GM18505 (cell line): ENCODE measurements around the gene SLC25A23.
A peak's percentile ranks its signal among the peaks of the same experiment; 100 is the strongest.

Experiments
- ATAC-seq: cut with Tn5 transposase; IDR thresholded peaks from one replicate; pipeline ENCODE4 v1.9.1; 2021; ENCODE audit not compliant: unreplicated experiment
- POLR2A ChIP-seq: IDR thresholded peaks from 4 replicates; pipeline ENCODE4 v1.6.1; 2011; ENCODE audit warnings: borderline replicate concordance; ENCODE audit not compliant: insufficient read depth, insufficient read length; ENCODE audit errors: extremely low read depth

The SLC25A23 gene

DNA sequence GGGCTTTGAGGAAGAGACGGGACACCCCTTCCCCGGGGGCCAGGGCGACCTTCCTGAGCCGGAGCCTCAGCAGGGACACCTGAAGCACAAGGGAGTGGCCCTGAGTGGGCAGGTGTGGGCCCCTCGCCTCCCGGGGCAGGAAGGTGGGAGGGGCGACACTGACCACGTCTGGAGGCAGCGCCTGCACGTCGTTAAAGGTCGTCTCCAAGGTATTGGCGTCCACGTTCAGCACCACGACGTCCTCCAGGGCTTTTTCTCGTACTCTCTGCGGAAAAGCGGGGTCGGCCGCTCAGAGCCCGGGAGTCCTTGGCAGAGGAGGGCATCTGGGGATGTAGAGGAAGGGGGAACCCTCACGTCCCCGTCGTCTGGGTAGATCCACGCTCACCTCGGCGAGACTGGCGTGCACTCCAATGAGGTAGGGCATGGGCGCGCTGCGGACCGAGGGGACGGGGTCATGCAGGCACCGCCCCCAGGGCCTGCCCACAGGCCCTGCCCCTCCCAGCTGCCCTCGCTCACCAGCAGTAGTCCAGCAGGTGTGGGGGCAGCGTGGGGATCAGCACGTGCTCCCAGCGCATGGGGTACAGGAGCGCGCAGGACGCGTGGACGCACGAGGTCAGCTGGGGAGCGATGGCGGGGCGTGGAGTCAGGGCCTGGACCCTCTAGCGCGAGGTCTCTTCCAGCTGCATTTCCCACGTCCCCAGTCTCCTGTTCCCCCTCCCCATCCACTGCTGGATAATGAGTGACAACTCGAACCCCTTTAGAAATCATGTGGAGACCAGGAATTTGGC is 15.9 kb upstream of the SLC25A23 start:
- ATAC-seq = no peak

DNA sequence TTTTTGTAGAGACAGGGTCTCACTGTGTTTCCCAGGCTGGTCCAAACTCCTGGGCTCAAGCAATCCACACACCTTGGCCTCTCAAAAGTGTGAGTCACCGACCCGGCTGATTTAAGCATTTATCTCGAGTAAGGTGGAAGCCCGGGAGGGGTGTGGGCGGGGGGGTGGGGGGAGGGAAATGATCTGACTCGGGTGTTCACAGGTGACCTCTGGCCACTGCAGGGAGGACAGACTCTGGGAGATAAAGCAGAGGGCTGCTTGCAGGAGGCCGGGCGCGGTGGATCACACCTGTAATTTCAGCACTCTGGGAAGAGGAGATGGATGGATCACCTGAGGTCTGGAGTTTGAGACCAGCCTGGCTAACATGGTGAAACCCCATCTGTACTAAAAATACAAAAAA is 14.1 kb upstream of the SLC25A23 start:
- TF ChIP-seq POLR2A = no peak
- no peak for ATAC-seq

More for the DNA sequence above, 15.9 kb upstream of the SLC25A23 start:
- no peak for TF ChIP-seq POLR2A

DNA sequence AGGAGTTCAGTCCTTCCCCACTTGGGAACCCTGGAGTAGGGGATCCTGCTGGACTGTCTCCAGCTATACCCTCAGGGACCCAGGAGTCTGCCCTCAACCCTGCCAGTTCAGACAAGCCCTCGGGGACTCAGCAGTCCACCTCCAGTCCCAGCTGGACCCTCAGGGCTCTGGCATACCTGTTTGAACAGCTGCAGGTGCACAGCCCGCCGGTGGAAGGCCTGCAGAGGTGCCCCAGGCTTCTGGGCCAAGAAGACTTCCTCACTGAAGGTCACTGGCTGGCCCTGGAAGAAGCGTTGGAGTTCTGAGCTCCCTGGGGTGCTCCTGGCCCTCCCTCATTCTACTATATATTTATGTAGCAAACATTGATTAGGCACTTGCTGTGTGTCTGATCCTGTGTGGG is 13.1 kb upstream of the SLC25A23 start:
- ATAC-seq = no peak
- TF ChIP-seq POLR2A = no peak

DNA sequence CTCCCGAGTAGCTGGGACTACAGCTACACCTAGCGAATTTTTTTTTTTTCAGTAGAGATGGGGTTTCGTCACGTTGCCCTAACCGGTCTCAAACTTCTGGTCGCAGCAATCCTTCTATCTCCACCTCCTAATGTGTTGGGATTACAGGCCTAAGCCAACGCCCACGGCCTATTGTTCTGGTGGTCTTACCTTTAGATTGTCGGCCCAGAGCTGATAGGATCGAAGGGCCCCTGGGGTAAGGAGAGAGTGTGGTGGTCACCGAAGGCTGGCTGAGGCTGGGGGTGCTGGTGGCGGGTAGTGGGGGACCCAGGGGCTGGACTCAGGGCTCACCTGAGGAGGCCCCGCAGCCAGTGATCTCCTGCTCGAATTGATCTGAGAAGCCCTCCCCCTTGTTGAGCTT is 11.5 kb upstream of the SLC25A23 start:
- ATAC-seq = no peak
- no peak for TF ChIP-seq POLR2A

DNA sequence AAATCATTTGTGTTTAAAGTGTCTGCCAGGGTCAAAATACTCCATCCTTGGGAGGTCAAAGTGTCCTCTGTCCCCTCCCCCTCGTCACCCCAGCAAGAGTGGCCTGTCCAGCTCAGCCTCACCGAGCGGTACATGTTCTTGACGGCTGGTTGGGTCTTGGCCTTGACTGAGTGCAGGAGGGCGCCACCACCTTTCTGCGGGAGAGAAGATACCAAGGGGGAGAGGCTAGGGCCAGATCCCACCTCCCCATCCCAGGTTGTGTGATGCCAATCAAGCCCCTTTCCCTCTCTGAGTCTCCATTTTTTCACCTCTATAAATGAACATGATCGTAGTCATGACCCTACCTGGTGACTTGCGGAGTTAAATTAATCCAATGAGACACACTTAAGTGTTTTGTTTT is 10.6 kb upstream of the SLC25A23 start:
- no peak for ATAC-seq
- TF ChIP-seq POLR2A = no peak

DNA sequence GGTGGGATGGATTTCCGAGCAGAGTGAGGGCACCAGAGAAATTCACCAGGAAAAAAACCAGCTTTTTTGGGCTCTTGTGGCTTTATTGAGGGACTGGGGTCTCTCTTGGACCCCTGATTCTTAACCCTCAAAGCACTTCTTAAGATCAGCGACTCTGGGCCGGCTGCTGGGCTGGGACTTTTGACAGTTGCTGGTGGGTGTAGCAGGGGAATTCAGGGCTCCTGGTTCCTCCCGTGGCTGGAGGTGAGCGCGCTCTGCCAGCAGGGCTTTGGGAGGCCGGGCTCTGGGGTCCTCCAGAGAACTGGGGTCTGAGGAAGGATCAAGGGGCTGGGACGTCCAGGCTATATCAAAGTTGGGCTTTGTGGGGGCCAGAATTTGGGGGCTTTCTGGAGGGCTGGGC is 7.8 kb upstream of the SLC25A23 start:
- no peak for ATAC-seq
- TF ChIP-seq POLR2A = no peak

DNA sequence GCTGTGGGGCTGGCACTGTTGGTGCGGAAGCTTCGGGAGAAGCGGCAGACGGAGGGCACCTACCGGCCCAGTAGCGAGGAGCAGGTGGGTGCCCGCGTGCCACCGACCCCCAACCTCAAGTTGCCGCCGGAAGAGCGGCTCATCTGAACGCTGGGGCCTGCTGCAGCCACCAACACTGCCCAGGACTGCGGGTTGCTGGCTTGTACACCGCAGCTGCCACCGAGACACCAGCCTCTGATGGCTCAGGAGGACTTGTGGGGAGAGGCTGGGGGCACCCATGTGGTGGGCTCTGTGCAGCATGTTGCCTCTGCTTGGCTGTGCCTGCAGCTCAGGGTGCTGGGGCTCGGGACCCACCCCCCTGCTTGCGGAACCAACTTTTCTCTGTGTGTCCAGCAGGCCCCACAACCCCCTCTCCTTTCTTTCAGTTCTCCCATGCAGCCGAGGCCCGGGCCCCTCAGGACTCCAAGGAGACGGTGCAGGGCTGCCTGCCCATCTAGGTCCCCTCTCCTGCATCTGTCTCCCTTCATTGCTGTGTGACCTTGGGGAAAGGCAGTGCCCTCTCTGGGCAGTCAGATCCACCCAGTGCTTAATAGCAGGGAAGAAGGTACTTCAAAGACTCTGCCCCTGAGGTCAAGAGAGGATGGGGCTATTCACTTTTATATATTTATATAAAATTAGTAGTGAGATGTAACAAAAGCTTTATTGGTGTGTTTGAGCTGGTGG is 7.1 kb upstream of the SLC25A23 start:
- no peak for TF ChIP-seq POLR2A

DNA sequence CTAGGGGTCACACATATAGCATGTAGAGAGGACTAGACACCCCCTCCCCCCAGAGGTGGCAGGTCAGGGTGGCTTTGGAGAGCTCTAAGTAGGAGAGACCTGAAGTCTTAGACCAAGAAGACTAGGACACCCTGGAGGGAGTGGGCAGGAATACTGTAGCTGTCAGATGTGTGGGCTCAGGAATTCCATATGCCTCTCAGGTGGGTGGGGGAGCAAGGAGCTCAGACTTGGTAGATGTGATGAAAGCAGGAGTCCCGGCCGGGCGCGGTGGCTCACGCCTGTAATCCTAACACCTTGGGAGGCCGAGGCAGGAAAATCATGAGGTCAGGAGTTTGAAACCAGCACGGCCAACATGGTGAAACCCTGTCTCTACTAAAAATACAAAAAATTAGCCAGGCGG is 6.1 kb upstream of the SLC25A23 start:
- TF ChIP-seq POLR2A = no peak
- ATAC-seq = no peak

More for the DNA sequence above, 7.1 kb upstream of the SLC25A23 start:
- no peak for ATAC-seq

DNA sequence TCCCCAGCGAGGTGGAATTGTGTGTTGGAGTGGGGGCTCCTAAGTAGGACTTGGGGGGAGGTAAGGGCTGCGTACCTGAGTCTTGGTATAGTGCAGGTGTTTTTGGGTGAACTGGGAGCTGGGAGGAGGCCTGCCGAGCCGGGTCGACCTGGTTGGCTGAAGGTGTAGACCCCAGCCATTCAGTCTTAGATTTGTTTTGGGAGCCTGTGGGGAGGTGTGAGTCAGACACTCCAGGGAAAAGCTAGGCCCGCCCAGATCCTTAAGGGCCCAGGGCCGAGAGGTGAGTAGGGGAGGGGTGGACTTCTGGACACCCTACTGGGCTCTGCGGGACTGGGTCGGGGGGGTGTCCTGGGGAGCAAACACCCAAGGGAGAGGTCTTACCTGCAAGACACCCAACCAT is 5.4 kb upstream of the SLC25A23 start:
- ATAC-seq = no peak

DNA sequence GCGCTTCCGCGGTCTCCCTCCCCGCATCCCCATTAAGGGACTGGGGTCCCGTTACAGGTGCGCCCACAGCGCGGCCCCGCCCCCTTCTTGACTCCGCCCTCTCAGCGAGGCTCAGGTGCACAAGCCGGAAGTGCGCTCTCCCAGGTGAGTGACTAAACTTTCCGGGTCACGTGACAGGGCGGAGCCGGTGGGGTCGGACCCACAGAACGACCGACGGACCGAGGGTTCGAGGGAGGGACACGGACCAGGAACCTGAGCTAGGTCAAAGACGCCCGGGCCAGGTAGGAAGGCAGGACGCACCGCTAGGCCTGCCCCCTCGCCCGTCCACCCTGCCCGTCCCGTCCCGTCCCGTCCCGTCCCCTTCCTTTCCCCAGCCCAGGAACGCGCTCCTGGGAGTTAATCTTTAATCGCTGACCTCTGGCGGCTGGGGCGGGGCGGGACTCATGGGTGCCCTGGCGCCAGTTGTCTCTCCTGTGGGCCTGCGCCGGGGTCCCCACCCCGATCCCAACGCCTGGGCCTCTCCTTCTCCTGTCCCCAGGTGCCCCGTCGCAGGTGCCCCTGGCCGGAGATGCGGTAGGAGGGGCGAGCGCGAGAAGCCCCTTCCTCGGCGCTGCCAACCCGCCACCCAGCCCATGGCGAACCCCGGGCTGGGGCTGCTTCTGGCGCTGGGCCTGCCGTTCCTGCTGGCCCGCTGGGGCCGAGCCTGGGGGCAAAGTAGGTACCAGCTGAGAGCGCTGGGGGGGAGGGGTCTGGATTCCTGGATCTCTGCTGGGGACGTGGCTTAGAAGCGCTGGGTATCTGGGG is 4.7 kb upstream of the SLC25A23 start, which contains the start of gene CRB3:
TSS of gene CRB3 (plus strand) at position 202 of the 804 bp plus-strand sequence. CDS start at position 633, 431 bp downstream.
- no peak for ATAC-seq

More for the DNA sequence above, 5.4 kb upstream of the SLC25A23 start:
- no peak for TF ChIP-seq POLR2A

DNA sequence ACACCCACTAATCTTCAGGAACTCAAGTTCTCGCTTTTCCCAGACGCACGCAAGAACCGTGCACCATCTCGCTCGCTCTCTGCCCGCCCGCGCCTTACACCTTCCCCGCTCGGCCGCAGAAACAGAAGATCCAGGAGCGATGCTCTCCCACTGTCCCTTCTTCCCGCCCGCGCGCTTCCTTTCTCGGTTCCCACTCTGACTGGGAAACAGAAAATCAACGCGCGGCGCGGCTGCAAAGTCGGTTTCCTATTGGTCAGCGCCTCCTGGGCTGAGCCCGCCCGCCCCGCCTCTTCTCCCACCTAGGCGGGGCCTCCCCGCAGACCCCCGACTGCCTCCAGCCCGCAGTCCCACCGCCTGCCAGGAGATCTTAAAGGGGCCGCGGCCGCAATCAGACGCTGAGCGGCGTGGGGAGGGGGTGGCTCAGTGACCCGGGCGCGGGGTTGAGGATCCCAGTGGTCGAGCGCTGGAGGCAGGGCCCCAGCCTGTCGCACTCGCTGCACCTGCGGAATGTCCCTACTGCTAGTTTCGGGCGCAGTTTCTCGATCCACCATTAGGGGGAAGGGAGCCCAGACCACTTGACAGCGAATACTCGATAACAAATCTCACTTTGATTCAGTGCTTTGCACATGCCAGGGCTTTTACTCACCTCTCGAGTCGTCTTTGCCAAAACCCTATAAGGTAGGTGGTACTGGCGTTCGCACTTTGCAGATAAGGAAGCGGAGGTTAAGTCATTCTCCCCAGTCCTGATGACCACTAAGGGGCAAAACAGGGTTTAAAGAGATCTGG is 700 bp upstream of the SLC25A23 start:
- peak; percentile 70 for TF ChIP-seq POLR2A
- ATAC-seq = peak; percentile 75

More for the DNA sequence above, 4.7 kb upstream of the SLC25A23 start, which contains the start of gene CRB3:
- TF ChIP-seq POLR2A = no peak

DNA sequence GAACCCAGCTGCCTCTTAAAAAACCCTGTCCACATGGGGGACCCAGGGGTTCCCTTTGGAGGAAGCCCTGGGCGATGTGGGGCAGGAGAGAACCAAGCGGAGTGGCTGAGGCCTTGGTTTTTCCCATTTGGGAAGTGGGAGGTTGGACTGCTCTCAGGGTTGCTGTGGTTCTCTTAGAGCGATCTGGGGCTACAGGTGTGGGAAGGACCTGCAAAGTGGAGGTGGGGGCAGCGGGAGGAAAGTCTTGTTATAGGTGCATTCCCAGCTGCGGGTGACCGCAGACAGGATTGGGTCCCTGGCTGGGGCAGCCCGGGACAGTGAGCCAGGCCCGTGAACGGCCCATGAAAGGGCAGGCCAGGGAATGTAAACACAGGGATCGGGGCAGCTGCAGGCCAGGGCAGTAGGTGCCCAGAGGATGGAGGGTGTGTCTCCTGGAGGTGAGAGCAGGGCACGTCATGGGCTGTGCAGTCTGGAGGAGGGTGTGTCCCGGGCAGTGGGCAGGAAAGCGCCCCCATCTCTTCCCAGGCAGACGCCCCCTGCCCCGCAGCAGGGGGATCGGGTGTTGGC is 814 bp downstream of the SLC25A23 start:
- ATAC-seq = no peak

More for the DNA sequence above, 814 bp downstream of the SLC25A23 start:
- TF ChIP-seq POLR2A = no peak
